ENCODE data around the gene PCDHGA2.
"Not testable (repeated sequence)": the region's sequence is repeated elsewhere in the genome, so short reads cannot be mapped to it uniquely, and the experiment has no call there.

PCDHGA2 gene

DNA sequence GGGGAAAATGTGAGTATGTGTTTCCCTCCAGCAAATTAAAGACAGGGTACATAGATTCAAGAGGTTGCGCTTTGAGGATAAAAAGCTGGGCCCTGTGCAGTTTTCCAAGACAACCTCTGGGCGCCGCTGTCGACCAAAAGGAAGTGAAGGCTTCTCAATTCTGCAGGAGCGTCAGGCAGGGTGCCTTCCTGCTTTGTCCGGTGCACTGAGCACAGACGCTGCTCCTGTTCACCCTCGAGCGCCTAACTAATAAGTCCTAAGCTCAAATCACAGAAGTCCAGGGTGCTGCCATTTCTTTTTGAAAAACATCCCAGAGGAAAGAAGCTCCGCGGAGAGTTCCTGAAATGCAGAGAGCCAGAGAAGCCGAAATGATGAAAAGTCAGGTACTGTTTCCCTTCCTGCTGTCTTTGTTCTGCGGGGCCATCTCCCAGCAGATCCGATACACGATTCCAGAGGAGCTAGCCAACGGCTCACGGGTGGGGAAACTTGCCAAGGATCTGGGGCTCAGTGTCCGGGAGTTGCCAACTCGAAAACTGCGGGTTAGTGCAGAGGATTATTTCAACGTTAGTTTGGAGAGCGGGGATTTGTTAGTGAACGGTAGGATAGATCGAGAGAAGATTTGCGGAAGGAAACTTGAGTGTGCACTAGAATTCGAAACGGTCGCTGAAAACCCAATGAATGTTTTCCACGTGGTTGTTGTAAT lies 11.5 kb downstream of the PCDHGA2 start, which contains the start of gene PCDHGB1:
Gene PCDHGB1, plus strand, starts transcription at position 183 of the 703 bp plus-strand sequence. Its CDS starts 162 bp downstream, at position 345.
- peak; percentile 94 for DNase-seq

DNA sequence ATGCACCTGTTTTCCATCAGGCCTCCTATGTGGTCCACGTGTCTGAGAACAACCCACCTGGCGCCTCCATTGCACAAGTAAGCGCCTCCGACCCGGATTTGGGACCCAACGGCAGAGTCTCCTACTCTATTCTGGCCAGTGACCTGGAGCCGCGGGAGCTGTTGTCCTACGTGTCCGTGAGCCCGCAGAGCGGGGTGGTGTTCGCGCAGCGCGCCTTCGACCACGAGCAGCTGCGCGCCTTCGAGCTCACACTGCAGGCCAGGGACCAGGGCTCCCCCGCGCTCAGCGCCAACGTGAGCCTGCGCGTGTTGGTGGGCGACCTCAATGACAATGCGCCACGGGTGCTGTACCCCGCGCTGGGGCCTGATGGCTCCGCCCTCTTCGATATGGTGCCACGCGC lies 13.0 kb downstream of the PCDHGA2 start:
- DNase-seq: no peak

DNA sequence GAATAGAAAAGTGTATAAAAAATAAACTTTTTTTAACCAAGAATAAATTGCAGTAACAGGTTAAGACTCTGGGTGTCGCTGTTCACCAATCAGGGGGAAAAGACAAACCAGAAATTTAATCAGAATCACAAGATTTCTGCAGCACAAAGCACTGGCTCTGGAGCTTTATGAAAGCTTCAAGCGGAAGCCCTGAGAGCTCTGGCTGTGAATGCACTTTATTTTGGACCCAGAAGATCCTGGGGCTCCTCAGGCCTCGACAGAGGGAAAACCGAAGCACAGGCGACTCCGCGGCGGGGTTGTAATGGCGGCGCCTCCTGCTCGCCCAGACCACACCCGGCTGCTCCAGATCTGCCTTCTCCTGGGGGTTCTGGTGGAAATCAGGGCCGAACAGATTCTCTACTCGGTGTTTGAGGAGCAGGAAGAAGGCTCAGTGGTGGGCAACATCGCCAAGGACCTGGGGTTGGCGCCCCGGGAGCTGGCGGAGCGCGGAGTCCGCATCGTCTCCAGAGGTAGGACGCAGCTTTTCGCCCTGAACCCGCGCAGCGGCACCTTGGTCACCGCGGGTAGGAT lies 16.4 kb downstream of the PCDHGA2 start, which contains the start of gene PCDHGA4:
Gene PCDHGA4, plus strand, starts transcription at position 122 of the 570 bp plus-strand sequence. Its CDS starts 87 bp downstream, at position 209.
- peak; percentile 45 for DNase-seq

DNA sequence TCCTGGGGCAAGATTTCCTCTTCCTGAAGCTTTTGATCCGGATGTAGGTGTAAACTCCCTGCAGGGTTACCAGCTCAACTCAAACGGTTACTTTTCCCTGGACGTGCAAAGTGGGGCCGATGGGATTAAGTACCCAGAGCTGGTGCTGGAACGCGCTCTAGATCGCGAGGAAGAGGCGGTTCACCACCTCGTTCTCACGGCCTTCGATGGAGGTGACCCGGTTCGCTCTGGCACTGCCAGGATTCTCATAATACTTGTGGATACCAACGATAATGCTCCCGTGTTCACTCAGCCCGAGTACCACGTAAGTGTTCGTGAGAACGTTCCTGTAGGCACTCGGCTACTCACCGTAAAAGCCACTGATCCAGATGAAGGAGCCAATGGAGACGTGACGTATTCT lies 17.1 kb downstream of the PCDHGA2 start:
- DNase-seq: no peak

DNA sequence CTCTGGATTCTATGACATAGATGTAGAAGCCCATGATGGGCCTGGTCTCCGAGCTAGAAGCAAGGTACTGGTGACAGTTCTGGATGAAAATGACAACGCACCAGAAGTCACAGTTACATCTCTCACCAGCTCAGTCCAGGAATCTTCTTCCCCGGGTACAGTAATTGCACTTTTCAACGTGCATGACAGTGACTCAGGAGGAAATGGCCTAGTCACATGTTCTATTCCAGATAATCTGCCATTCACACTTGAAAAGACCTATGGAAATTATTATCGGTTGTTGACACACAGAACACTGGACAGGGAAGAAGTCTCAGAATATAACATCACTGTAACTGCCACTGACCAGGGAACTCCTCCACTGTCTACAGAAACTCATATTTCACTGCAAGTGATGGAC lies 17.6 kb downstream of the PCDHGA2 start:
- no peak for DNase-seq

DNA sequence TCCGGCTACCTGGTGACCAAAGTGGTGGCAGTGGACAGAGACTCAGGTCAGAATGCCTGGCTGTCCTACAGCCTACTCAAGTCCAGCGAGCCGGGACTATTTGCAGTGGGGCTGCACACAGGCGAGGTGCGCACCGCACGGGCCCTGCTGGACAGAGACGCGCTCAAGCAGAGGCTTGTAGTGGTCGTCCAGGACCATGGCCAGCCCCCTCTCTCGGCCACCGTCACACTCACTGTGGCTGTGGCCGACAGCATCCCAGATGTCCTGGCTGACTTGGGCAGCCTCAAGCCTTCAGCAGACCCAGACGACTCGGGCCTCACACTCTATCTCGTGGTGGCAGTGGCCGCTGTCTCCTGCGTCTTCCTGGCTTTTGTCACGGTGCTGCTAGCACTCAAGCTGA lies 18.4 kb downstream of the PCDHGA2 start:
- no peak for DNase-seq

DNA sequence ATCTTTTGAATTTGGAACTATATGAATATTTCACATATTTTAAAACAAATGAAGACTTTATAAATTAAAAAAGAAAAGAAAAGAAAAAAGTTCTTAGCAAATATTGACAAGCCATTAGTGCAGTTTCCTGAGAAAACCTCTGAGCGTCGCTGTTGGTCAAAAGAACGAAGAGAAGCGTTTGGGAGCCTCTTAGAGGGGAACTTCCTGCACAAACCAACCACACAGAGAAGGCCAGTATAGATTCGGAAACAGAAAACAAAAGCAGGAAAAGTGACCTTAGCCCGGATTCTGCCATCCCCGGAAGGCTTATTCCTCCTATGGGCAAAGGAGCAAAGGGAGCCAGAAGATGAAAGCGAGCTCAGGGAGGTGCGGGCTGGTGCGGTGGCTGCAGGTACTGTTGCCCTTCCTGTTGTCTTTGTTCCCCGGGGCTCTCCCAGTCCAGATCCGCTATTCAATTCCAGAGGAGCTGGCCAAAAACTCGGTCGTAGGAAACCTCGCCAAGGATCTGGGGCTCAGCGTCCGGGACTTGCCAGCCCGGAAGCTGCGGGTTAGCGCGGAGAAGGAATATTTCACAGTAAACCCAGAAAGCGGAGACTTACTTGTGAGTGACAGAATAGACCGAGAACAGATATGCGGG lies 21.3 kb downstream of the PCDHGA2 start, which contains the start of gene PCDHGB2:
Gene PCDHGB2, plus strand, starts transcription at position 205 of the 637 bp plus-strand sequence. Its CDS starts 142 bp downstream, at position 347.
- DNase-seq: peak; percentile 63

DNA sequence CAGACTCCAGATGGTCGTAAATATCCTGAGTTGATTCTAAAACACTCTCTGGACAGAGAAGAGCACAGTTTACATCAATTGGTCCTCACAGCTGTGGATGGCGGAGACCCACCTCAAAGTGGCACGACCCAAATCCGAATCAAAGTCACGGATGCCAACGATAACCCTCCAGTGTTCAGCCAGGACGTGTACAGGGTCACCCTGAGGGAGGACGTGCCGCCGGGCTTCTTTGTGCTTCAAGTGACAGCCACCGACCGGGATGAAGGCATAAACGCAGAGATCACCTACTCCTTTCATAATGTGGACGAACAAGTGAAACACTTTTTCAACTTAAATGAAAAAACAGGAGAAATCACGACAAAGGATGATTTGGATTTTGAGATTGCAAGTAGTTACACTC lies 22.1 kb downstream of the PCDHGA2 start:
- no peak for DNase-seq

DNA sequence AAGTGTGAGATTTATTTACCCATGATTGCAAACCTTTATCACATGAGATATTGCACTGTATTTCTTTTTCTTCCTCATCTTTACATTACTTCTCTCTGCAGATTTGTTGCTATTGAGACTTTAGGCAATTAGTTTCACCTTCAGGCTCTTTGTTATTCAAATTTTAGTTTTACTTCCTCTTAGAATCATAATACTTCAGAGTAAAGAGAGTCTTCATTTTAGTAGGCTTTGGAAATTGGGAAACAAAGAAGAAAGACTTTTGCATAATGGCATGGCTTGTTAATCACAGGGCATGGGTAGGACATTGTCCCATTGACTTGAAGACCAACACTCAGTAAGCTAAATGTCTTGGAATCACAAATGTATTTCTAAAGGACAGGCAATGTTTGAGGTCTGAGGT lies 24.2 kb downstream of the PCDHGA2 start:
- no peak for DNase-seq

DNA sequence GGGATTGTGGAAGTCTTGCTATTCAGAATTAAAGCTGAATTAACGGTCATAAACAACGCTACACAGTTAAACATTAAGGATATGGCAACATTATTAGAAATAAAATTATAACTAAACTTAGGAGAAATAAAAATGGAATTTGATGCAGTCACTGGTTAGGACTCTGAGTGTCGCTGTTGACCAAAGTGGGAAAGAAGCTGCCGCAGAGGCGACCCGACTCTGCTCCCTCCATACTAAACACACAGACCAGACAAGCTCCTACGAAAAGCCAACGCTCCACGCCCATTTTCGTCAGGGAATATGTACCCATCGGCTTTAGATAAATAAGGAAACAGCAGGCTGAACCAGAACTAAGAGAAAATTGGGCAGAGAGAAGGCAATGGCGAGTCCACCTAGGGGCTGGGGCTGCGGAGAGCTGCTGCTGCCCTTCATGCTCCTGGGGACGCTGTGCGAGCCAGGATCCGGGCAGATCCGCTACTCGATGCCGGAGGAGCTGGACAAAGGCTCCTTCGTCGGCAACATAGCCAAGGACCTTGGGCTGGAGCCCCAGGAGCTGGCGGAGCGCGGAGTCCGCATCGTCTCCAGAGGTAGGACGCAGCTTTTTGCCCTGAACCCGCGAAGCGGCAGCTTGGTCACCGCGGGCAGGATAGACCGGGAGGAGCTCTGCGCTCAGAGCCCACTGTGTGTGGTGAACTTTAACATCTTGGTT lies 25.5 kb downstream of the PCDHGA2 start, which contains the start of gene PCDHGA5:
Gene PCDHGA5, plus strand, starts transcription at position 211 of the 709 bp plus-strand sequence. Its CDS starts 169 bp downstream, at position 380.
- DNase-seq: peak; percentile 20

DNA sequence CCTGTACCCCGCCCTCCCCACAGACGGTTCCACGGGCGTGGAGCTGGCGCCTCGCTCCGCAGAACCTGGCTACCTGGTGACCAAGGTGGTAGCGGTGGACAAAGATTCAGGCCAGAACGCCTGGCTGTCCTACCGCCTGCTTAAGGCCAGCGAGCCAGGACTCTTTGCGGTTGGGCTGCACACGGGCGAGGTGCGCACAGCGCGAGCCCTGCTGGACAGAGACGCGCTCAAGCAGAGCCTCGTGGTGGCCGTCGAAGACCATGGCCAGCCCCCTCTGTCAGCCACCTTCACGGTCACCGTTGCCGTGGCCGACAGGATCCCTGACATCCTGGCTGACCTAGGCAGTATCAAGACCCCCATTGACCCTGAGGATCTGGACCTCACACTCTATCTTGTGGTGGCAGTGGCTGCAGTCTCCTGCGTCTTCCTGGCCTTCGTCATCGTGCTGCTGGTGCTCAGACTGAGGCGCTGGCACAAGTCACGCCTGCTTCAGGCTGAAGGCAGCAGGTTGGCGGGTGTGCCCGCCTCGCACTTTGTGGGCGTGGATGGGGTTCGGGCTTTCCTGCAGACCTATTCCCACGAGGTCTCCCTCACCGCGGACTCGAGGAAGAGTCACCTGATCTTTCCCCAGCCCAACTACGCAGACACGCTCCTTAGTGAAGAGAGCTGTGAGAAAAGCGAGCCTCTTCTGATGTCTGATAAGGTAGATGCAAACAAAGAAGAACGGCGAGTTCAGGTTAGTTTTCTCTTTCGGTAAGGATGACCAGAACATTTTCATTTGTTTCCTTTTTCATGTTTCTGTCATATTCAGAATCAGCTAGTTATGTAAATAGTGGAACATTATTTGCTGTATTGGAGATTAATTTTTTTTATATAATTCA lies 27.7 kb downstream of the PCDHGA2 start:
- no peak for DNase-seq

DNA sequence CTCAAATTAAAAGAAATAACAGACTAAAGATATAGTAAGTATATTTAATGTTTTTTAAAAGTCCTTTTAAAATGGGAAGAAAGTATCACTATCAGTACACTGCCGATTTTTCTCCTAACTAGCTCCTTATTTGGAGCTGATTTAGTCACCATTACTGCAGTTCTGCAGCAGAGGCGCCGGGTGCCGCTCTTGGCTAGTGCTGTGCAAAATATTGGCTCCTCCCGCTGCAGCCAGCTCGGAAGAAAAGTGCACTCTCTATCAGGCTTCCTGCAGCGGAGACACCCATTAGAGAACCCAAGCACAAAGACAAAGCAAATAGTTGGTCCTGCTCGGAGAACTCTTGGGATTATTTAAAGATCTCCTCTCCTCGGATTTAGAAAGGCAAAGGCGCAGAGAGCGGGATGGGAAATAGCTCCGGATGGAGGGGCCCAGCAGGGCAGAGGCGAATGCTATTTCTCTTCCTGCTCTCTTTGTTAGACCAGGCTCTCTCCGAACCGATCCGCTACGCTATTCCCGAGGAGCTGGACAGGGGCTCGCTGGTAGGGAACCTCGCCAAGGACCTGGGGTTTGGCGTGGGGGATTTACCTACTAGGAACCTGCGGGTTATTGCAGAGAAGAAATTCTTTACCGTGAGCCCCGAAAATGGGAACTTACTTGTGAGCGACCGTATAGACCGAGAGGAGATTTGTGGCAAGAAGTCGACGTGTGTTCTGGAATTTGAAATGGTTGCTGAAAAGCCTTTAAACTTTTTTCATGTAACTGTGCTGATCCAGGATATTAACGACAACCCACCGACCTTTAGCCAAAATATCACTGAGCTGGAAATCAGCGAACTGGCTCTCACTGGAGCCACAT lies 31.7 kb downstream of the PCDHGA2 start, which contains the start of gene PCDHGB3:
Gene PCDHGB3, plus strand, starts transcription at position 249 of the 855 bp plus-strand sequence. Its CDS starts 153 bp downstream, at position 402.
- DNase-seq: peak; percentile 65

DNA sequence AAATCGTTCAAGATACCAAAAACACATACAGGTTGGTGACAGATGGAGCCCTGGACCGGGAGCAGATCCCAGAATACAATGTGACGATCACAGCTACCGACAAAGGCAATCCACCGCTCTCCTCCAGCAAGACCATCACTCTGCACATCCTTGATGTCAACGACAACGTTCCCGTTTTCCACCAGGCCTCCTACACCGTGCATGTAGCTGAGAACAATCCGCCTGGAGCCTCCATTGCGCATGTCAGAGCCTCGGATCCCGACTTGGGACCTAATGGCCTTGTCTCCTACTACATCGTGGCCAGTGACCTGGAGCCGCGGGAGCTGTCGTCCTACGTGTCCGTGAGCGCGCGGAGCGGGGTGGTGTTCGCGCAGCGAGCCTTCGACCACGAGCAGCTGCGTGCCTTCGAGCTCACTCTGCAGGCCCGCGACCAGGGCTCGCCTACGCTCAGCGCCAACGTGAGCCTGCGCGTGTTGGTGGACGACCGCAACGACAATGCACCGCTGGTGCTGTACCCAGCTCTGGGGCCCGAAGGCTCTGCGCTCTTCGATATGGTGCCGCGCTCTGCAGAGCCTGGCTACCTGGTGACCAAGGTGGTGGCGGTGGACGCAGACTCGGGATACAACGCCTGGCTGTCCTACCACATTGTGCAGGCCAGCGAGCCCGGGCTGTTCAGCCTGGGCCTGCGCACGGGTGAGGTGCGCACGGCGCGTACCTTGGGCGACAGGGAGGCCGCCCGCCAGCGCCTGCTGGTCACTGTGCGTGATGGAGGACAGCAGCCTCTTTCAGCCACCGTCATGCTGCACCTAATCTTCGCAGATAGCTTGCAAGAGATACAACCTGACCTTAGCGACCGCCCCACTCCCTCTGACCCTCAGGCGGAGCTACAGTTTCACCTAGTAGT lies 33.3 kb downstream of the PCDHGA2 start:
- no peak for DNase-seq

DNA sequence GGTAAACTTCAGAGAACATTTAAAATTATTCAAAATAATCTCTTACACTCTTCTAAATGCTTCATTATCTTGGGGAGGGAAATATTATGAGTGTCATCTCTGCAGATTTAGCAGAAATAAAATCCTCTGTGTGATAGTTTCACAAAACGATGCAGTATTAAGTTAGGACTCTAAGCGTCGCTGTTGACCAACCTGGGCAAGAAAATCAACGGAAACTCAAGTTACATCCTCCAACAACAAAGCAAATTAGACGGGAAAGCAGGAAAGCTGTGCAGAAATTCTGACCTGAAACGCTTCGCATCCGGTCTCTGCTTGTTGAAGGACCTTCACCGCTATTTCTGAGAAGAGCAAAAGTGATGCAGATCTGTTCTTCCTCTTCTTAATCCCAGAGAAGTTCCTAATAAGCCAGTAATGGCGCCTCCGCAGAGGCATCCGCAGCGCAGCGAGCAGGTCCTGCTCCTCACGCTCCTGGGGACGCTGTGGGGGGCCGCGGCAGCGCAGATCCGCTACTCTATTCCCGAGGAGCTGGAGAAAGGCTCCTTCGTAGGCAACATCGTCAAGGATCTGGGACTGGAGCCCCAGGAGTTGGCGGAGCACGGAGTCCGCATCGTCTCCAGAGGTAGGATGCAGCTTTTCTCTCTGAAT lies 35.2 kb downstream of the PCDHGA2 start, which contains the start of gene PCDHGA6:
Gene PCDHGA6, plus strand, starts transcription at position 219 of the 645 bp plus-strand sequence. Its CDS starts 193 bp downstream, at position 412.
- peak; percentile 60 for DNase-seq

DNA sequence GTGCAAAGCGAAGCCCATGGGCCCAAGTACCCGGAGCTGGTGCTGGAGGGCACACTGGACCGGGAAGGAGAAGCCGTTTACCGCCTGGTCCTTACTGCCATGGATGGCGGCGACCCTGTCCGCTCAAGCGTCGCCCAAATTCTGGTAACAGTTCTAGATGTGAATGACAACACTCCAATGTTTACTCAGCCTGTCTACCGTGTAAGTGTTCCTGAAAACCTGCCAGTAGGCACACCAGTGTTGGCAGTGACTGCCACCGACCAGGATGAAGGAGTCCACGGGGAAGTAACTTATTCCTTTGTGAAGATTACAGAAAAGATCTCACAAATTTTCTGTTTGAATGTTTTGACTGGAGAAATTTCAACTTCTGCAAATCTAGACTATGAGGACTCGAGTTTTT lies 36.1 kb downstream of the PCDHGA2 start:
- no peak for DNase-seq

DNA sequence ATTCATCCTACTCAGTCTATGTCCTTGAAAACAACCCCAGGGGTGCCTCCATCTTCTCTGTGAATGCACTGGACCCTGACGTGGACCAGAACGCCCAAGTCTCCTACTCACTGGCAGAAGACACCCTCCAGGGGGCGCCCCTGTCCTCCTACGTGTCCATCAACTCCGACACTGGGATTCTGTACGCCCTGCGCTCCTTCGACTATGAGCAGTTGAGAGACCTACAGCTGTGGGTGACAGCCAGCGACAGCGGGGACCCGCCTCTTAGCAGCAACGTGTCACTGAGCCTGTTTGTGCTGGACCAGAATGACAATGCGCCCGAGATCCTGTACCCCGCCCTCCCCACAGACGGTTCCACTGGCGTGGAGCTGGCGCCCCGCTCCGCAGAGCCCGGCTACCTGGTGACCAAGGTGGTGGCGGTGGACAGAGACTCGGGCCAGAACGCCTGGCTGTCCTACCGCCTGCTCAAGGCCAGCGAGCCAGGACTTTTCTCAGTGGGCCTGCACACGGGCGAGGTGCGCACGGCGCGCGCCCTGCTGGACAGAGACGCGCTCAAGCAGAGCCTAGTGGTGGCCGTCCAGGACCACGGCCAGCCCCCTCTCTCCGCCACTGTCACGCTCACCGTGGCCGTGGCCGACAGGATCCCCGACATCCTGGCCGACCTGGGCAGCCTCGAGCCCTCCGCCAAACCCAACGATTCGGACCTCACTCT lies 37.0 kb downstream of the PCDHGA2 start:
- DNase-seq: not testable (repeated sequence)

DNA sequence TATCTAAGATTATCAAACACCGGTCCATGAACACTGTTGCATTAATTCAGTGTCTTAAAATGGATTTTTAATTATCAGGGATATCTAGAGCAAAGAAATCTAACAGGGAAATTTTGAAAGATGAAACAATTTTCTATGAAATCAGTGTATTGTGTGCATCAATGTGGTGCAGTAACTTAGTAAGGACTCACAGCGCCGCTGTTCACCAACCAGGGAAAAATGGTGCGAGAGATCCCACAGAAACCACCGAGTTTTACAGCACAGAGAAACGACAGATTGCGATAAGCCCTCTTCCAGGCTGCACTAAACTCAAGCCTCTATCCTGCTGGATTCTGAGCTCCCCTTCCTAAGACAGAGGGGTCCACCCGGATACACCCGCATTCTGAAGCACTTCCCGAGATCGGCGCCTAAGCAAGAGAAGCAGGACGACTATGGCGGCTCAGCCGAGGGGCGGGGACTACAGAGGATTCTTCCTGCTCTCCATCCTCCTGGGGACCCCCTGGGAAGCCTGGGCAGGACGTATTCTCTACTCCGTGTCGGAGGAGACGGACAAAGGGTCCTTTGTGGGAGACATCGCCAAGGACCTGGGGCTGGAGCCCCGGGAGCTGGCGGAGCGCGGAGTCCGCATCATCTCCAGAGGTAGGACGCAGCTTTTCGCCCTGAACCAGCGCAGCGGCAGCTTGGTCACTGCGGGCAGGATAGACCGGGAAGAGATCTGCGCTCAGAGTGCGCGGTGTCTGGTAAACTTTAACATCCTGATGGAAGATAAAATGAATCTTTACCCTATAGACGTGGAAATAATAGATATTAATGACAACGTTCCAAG lies 44.1 kb downstream of the PCDHGA2 start, which contains the start of gene PCDHGA7:
Gene PCDHGA7, plus strand, starts transcription at position 274 of the 826 bp plus-strand sequence. Its CDS starts 158 bp downstream, at position 432.
- DNase-seq: peak; percentile 58

Data from DMS53 (cell line).